Psoas muscle (tissue), 8 donors: ENCODE data around the gene SLC46A2. TPM values are rescaled to one million over a fixed set of nuclear protein-coding genes. Genes with fewer than 3 reads are reported as not detected.

Source experiments
- ATAC-seq, 4 donors: fragments of 200-7000 bp; cut with Tn5 transposase; one replicate each; pipeline ENCODE4 v1.9.1; 2020; ENCODE audit warnings: moderate library complexity in 3 of 4, mild to moderate bottlenecking in 2 of 4
- DNase-seq, 2 donors: peaks; one replicate each; pipeline ENCODE4 v3.0.0-alpha.2; 2020
- H3K27ac ChIP-seq: fragments of 200-600 bp; one replicate; pipeline ENCODE4 v1.8.0; 2022
- H3K27me3 ChIP-seq, 3 donors: fragments of 200-600 bp in 1 of 3; one replicate each; pipeline versions ENCODE4 v1.6.1 to v1.8.0; 2013 to 2022; ENCODE audit warnings: low read length in 2 of 3, mild to moderate bottlenecking in 2 of 3, moderate library complexity in 1 of 3; ENCODE audit not compliant: insufficient read depth in 3 of 3
- H3K36me3 ChIP-seq, 2 donors: fragments of 200-600 bp in 1 of 2; one replicate each; pipeline versions ENCODE4 v1.6.1 to v1.8.0; 2013 to 2022; ENCODE audit warnings: low read depth in 1 of 2, mild to moderate bottlenecking in 1 of 2, moderate library complexity in 1 of 2; ENCODE audit not compliant: insufficient read depth in 1 of 2
- H3K4me1 ChIP-seq: fragments of 200-600 bp; one replicate; pipeline ENCODE4 v1.8.0; 2022
- H3K4me3 ChIP-seq: fragments of 200-600 bp; one replicate; pipeline ENCODE4 v1.8.0; 2022; ENCODE audit warnings: mild to moderate bottlenecking
- H3K9me3 ChIP-seq: fragments of 200-600 bp; one replicate; pipeline ENCODE4 v1.8.0; 2022
- WGBS, 3 donors: extraction: QIAGEN DNeasy Blood & Tissue Kit; methylation state at CpG; one replicate each; pipeline versions ENCODE4 v1.1.6 to v1.1.7; 2013; 5-methylcytosine and 5-hydroxymethylcytosine counted together
- intact Hi-C, 2 donors: fragments of 100-400 bp; cut with DNase I; formaldehyde crosslinking; loops; one replicate each; pipeline versions ENCODE4 v1.11.0 to v1.14.2; 2022
- polyA plus RNA-seq, 3 donors: library from polyadenylated mRNA; stranded (reverse); fragments of 200-250 nt; gene quantifications; one replicate each; pipeline ENCODE4 v1.2.3, GENCODE V29; 2013
- total RNA-seq, 4 donors: library from RNA; stranded (reverse); fragmentation: NEBNext Ultra II Directional in 2 of 4; extraction: Animal tissue kit (Norgen Biotek cat#: 25700) in 2 of 4; gene quantifications; one replicate each; pipeline versions ENCODE4 v1.2.1 to v1.2.4, GENCODE V29; 2021 to 2023
- TF ChIP-seq, protein P1 (sequence below): fragments of 200-600 bp; IDR thresholded peaks from one replicate; pipeline ENCODE4 v1.8.0; 2022; ENCODE audit warnings: antibody characterized with exemption
- donor health status: healthy with polysubstance abuse.
- donor health status: DM: no; HTN: no; CAD: no; lungs with moderate emphysema.
- donor health status: Bipolar disorder and iron deficiency.
- donor health status: healthy.
- donor health status: DM: yes; HTN: yes; CAD: no.
- donor health status: DM: no; HTN: no; CAD: no.
- donor health status: DM: no; HTN: no; CAD: no.
- donor health status: DM: yes; HTN: yes; CAD: no.

The SLC46A2 gene
- total and polyA plus RNA-seq, 7 donors: 0.01 TPM; not detected in 6

DNA sequence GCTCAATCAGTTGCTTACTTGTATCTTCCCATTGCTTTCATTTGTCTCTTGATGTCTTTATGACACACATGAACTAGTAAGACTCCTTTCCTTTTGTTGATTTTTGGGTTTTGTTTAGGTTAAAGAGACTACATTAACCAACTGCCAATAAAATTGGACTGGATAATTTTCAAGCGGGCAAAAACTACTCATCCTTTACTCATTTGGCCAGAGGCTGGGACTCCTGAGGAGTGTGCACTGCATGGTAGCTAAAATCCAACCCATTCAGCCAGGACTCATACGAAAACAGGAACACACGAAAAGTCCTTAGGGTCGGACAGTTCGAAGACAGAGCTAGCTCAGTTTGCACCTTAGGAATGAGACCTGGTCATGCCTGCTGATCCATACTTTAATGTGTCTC is 6.0 kb downstream of the SLC46A2 start:
- H3K4me3 ChIP-seq: no peak overlapping the region
- H3K27me3 ChIP-seq: no peaks in the 10 kb centered on the region
- no peak for DNase-seq
- H3K9me3 ChIP-seq: no peaks in the 10 kb centered on the region
- 89 to 94% (median 93%) methylated on average over 5 of the region's 5 CpGs for WGBS, 3 donors
- H3K27ac ChIP-seq: no peak overlapping the region
- no peaks in the 10 kb centered on the region for H3K36me3 ChIP-seq
- ATAC-seq: no peak
- TF ChIP-seq, protein P1, sequence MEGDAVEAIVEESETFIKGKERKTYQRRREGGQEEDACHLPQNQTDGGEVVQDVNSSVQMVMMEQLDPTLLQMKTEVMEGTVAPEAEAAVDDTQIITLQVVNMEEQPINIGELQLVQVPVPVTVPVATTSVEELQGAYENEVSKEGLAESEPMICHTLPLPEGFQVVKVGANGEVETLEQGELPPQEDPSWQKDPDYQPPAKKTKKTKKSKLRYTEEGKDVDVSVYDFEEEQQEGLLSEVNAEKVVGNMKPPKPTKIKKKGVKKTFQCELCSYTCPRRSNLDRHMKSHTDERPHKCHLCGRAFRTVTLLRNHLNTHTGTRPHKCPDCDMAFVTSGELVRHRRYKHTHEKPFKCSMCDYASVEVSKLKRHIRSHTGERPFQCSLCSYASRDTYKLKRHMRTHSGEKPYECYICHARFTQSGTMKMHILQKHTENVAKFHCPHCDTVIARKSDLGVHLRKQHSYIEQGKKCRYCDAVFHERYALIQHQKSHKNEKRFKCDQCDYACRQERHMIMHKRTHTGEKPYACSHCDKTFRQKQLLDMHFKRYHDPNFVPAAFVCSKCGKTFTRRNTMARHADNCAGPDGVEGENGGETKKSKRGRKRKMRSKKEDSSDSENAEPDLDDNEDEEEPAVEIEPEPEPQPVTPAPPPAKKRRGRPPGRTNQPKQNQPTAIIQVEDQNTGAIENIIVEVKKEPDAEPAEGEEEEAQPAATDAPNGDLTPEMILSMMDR: no peak
- intact Hi-C loops: loop anchor here in 1 of 2 donors (5.0 kb wide), 1 partner anchor 32 kb away; no protein-coding TSS in a partner anchor
- H3K4me1 ChIP-seq: no peaks in the 10 kb centered on the region

GRCh38 chr9:112884101-112884500 is 6.6 kb downstream of the SLC46A2 start:
- intact Hi-C loops: no loop called here
- 45 to 56% (median 47%) methylated on average over 6 of the region's 6 CpGs for WGBS, 3 donors
- DNase-seq (no peak), ATAC-seq (no peak)
- no peaks in the 10 kb centered on the region for H3K4me1 ChIP-seq
- H3K36me3 ChIP-seq: no peaks in the 10 kb centered on the region
- no peak overlapping the region for H3K4me3 ChIP-seq
- H3K27me3 ChIP-seq: no peaks in the 10 kb centered on the region
- TF ChIP-seq, protein P1: no peak
- no peaks in the 10 kb centered on the region for H3K9me3 ChIP-seq
- H3K27ac ChIP-seq: no peak overlapping the region

GRCh38 chr9:112881331-112881730 is 9.3 kb downstream of the SLC46A2 start:
- intact Hi-C loops: no loop called here
- H3K27ac ChIP-seq: no peak overlapping the region
- DNase-seq (no peak), ATAC-seq (no peak)
- 86 to 94% (median 91%) methylated on average over 7 of the region's 7 CpGs for WGBS, 3 donors
- H3K4me3 ChIP-seq: no peak overlapping the region
- H3K9me3 ChIP-seq: no peaks in the 10 kb centered on the region
- H3K27me3 ChIP-seq: no peaks in the 10 kb centered on the region
- TF ChIP-seq, protein P1: no peak
- H3K4me1 ChIP-seq: no peaks in the 10 kb centered on the region
- H3K36me3 ChIP-seq: no peaks in the 10 kb centered on the region

GRCh38 chr9:112880650-112881049 is 10.0 kb downstream of the SLC46A2 start:
- DNase-seq: no peak
- intact Hi-C loops: no loop called here
- 84 to 98% (median 93%) methylated on average over 1 of the region's 1 CpG for WGBS, 3 donors
- Histone ChIP-seq H3K4me1 (no peaks in the 10 kb centered on the region), H3K4me3 (no peak overlapping the region), H3K9me3 (no peaks in the 10 kb centered on the region), H3K27me3 (no peaks in the 10 kb centered on the region), H3K36me3 (no peaks in the 10 kb centered on the region), H3K27ac (no peak overlapping the region)
- no peak for ATAC-seq
- TF ChIP-seq, protein P1: no peak

DNA sequence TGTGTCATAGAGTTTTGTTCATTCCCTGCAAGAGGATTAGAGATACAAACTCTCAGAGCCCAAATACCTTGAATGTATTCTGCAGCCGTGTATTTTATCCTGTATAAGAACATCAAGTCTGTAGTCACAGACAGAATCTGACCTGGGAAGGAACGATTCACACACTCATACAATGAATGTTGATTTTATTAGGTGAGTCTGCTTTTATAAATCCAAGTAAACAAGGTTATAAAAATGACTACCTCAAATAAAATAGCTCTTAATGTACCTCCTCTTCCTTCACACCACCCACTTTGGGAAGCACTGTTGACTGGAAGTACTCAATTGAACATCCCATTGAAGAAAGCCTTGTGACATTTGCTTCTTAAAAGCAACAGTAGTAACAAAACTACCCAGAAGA is 11.9 kb downstream of the SLC46A2 start:
- no peak overlapping the region for H3K4me3 ChIP-seq
- H3K9me3 ChIP-seq: no peaks in the 10 kb centered on the region
- peaks cover 0 to 3% of the 10 kb centered on the region in 2 donors for H3K36me3 ChIP-seq
- no peak for DNase-seq
- no peaks in the 10 kb centered on the region for H3K4me1 ChIP-seq
- TF ChIP-seq, protein P1: no peak
- ATAC-seq: no peak
- 92 to 95% (median 92%) methylated on average over 2 of the region's 2 CpGs for WGBS, 3 donors
- intact Hi-C loops: no loop called here
- H3K27me3 ChIP-seq: no peaks in the 10 kb centered on the region
- H3K27ac ChIP-seq: no peak overlapping the region
